SK-N-SH (cell line): ENCODE data around the gene PDIK1L.

Source experiments
- CTCF ChIP-seq: fragments of 200-600 bp; sonication (generic); IDR thresholded peaks from 2 replicates; pipeline ENCODE4 v1.6.1; 2017; ENCODE audit warnings: antibody characterized with exemption, mild to moderate bottlenecking, moderate library complexity
- FOXJ3 ChIP-seq: sonication (generic); formaldehyde crosslinking; IDR thresholded peaks from 2 replicates; pipeline ENCODE4 v1.5.1; 2020; ENCODE audit warnings: mild to moderate bottlenecking, missing genetic modification reagents
- NFIC ChIP-seq: IDR thresholded peaks from 2 replicates; pipeline ENCODE4 v1.4.0; 2012; ENCODE audit warnings: borderline replicate concordance
- POLR2AphosphoS5 ChIP-seq: IDR thresholded peaks from 2 replicates; pipeline ENCODE4 v1.6.1; 2012; ENCODE audit warnings: low read depth, low read length

DNA sequence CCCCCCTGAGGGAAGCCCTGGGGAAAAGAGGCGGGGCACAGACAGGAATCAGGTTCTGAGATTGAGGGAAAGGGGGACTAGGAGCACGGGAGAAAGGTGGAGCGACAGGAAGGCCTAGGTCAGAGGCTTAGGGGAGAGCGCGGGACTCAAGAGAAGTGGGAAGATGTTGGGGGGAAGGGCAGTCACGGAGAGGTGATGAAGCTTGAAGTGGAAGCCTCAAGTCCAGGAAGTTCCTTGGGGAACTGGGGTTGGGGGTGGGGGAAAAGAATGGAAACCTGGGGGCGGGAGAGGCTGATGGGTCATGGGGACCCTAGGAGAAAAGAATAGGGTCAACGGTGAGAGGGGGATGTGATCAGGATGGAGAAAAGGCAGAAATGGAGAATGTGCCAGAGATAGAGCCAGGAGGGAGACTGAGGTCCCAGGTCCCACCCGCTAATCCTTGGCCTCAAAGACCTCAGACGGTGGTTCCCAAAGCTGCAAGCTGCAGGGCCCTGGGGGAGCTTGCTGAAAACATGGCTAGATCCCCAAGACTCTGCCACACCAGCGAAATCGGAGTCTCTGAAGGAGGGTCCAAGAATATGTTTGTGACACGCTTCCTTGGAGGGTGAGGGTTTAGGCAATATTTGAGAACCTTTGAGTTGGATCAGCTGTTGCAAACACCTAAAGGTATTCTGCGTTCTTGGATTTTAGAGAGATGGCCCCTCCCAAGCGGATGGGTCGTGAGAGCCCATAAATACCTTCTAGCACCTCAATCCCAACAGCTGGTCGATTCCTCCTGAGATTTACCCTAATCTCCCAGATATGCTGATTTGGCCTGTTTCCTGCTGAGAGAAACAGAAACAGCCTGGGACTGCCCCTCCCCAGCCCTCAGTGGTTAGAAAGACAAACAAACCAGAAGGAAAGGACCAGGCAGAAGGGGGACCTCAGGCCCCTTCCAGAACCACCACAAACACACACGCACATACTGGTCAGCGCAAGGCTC, 53.5 kb downstream of the PDIK1L start:
- TF ChIP-seq POLR2AphosphoS5 = no peak
- TF ChIP-seq FOXJ3 (CRISPR knock-in tag) = no peak
- no peak for TF ChIP-seq CTCF
- TF ChIP-seq NFIC = no peak
